HG03575 (cell line): ENCODE results near the gene HORMAD2.

ENCODE experiments used
- ATAC-seq: cut with Tn5 transposase; IDR thresholded peaks from one replicate; pipeline ENCODE4 v1.9.1; 2021; ENCODE audit not compliant: unreplicated experiment, insufficient number of reproducible peaks, low FRiP score; ENCODE audit errors: extremely low read depth

The HORMAD2 gene

DNA sequence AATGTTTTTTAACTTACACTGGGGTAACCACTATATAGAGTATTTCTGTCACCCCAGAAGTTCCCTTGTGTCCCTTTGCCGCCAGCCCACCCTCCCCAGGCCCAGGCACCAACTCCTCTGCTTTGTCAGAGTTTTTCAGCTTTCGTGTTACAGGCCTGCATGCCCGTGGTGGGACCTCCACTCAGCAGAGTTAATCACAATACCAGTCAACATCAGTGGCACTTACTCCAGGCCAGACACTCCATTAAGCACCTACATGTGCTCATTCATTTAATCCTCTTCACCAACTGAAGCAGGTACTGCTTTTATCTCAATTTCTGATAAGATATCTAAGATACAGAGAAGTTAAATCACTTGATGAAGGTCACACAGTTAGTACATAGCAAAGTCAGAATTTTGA, 103.0 kb downstream of the HORMAD2 start:
- ATAC-seq: no peak

DNA sequence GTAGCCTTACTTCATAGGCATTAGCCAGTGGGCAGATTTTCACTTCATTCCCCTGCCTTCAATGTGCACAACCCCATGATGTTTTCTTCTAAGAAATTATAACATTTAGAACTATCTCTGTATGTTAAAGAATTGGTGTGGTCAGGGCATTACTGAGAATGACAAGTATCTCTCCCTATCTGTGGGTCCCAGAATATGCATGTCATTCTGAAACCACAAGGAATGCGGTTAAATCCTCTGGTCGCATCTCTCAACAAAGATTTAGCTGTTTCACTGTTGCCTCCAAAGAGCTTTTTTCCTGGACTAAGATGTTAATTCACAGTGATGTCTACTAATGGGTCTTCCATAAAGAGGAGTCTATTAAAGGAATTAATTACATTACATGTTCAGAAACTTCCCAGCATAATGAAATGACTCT, 103.6 kb downstream of the HORMAD2 start:
- ATAC-seq: no peak

DNA sequence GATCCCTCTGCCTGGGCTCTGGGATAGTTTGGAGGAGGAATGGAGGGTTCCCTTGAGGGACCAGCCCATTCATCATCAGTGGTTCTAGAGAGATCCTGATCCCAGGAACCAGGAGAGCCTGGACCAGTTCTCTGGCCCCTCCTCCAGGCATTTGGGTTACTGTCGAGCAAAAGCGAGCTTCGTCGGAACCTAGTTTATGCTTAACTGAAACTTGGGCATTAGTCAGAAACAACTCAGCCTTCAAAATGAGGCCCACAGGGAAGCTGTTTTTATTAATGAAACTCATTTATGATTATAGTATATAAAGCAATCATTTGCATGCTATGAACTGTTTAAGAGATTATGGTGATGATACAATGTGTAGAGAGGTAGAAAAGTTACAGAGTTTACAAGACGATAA, 104.9 kb downstream of the HORMAD2 start:
- no peak for ATAC-seq

DNA sequence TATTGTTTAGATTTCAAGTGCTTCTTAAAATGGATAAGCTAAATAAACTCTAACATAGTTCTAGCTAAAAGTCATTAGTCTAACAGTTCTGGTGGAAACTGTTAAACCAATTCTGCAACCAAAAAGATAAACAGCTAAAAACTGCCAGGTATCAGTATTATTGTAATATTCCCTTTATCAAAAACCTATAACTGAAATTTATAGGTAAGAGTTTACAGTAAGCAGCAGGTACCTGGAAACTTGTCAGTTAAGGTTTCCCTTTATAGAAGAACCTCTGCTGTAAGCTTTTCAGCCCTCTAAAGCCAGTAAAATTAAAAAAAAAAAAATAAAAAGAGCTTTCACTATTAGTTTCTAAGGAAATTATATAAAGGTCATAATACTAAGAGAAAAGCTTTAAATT, 105.3 kb downstream of the HORMAD2 start:
- ATAC-seq: no peak

DNA sequence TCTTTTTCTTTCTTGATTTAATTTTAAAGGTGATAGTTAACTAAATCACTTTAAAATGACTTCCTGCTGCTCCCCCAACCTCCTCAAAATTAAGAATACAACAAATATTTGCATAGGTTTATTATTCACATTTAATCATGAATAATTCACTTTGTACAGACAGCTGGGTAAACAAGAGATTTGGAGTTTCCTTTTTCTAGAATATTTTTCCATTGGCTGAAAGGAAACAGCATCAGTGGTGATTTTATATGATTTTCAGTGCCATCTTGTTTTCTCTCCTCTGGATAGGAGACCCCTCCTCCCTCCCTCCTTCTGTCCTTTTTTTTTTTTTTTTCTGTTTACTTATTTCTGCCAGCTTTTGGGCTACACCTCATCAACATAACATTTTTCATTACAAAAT, 105.8 kb downstream of the HORMAD2 start:
- ATAC-seq: no peak

DNA sequence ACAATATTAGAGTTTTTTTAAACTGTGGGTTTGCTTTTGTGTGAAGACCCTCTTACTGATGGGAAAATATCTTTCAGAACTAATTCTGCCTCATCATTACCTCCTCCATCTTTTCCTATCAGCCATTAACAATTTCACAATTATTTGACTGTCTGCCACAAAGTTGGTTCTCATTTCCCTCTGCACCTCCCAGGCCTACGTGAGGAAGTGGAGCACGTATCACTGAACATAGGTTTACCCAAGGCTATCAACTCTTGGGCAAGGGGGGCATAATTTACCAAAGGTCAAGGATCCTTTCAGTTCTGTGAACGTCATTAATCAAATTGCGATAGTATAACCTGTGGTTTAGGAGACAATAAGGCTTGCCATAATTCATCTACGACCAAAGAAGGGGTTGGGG, 106.2 kb downstream of the HORMAD2 start:
- ATAC-seq: no peak

DNA sequence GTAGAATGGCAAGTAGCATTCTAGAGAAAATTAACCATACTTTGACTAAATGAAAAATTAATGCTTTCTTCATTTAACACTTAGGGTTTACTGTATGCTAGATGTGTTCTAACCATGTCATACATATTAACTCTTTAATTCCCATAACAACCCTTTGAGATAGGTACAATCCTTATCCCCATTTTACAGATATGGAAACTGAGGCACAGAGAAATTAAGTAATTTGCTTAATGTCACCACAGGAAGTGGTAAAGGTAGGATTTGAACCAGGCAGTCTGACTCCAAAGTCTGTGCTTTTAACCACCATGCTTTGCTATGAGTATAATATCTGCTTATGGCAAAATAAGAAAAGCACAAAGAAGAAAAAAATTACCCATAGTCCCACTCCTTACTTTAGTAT, 106.8 kb downstream of the HORMAD2 start:
- no peak for ATAC-seq

DNA sequence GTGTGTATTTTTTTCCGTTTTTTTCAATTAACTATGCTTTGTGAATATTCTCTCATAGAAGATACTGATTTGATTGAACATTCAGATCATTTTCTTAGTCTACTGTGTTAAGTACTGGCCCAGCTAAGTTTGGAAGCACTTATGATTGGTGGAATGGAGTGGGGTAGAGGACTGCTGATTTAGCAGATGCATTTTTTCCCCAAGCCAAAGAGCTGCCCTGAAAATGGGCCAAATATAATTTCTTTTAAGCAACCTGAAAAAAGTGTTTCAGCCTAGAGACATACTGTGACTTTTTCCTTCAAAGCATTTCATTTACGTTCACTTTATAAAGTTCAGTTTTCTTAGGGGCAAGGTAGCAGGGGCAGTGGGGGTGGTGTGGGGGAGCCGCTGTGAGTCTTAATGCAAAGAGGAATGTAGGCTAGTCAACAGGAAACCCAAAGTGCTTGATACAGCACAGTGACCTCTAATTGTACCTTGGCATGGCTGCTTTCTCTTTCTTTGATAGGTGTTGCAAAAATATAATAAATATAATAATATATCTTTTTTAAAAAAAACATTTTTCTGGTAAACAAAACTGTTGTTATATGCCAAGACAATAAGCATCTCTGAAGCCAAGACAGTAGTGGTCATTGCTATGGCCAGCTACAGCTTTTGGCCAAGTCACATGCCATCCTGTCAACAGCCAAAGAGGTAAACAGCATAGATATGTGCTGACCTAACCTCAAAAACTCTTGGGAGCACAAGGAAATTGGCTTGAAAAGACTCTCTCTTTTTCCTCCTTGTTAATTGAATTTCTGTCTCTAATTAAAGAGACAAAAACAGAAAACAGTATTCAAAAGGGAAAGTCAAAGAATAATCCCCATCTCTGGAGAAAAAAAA, 107.5 kb downstream of the HORMAD2 start:
- ATAC-seq: no peak

DNA sequence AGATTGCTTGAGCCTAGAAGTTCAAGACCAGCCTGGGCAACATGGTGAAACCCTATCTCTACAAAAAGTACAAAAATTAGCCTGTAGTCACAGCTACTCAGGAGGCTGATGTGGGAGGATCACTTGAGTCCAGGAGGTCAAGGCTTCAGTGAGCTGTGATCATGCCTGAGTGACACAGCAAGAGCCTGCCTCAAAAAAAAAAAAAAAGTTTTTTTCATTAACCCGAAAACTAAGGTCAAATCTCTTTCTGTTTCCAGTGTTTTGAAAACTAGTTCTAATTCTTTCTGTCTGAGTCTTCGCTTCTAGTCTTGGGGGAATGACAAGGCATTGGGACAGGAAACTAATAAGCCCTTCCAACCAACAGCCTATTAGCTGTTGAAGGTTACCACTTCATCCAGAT, 108.6 kb downstream of the HORMAD2 start:
- ATAC-seq: no peak

DNA sequence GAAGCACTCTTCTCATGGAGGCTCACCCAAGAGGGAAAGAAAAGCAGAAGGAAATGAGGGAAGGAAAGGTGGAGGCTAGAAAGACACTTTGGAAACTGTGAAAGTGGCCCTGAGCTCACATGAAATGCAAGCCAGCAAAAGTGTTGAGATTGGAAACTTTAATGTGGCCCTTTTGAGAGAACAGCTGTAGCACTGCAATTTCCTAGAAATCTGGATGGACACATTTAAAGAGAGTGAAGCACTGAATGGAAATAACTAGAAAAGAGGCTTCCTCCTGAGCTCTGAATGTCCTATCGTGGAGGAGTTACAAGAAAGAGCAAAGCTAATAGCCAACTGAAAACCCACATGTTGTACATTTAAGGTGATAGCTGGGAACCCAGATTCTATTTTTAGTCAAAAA, 110.3 kb downstream of the HORMAD2 start:
- ATAC-seq: no peak

DNA sequence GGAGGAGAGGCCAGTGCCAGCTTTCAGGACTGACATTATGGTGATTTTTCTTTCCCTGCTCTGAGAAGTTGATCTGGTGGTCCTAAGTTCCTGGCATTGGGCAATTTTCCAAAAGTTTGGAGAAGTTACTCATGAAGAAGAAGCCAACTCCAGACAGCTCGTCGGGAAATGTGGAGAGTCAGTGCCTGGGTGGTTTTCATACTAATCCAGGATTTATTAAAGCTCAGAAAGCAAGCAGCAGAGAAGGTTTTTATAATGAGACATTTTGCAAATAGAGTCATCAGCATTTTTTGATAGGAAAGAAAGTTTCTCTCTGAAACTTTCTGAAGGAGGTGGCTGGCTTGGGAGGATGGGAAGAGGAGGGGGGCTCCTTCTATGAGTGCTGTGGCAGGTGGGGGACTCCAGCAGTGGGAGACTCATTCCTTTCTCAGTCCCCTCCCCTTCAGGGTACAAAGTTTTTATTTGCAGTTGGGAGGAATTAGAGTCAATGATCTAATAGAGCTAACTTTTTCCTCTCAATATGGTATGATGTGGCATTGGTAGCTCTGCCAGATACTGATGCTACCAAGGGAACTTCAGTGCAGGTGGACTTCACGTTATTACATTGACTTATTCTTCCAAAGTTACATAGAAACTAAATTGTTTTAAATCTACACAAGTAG, 110.9 kb downstream of the HORMAD2 start:
- ATAC-seq: no peak

DNA sequence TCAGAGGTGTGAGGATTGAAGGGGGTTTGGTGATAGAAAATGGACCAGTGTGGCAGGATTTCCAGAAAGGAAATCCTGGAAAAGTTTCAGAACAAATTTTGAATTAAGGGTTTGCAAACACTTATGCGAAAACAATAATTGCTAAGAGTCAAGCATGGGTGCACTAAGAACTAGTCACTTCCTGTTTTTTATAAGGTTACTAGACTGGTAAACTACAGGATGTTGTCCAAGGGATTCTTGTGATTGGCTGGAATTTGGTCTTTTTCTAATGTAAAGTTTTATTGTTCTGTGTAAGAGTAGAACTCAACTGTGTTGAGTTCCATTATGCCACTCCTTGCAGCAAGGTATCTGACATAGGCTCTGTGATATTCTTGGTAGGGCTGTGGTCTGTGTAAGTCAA, 112.2 kb downstream of the HORMAD2 start:
- ATAC-seq: no peak

DNA sequence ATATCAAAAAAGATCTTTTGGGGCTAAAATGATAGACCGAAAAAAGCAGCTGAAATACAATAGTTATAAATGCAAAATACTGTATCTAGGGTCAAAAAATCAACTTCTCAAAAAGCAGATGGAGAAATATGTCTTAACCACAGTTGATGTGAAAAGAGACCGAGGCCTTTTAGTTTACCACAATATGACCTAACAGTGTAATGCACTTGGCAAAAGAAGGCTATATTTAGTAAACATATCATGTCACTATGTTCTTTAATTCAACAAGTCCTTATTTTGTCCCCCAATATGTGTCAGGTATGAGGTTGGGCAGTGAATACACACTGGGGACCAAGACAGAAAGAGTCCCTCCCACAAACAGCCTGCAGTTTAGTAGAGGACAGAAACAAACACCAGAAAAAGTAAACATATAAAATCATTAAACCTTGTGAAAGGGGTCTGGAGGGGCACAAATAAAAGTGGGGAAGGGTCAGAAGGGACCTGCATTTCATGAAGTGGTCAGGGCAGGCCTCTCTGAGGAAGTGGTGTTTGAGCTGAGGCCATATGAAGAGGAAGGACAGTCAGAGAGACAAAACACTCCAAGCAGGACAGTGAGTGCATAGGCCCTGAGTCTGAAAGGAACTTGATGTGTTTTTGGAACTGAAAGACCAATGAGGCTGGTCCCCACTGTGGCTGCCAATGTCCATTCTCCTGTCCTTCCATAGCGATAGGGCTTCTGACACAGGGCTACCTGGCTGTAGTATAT, 112.9 kb downstream of the HORMAD2 start:
- ATAC-seq: no peak

DNA sequence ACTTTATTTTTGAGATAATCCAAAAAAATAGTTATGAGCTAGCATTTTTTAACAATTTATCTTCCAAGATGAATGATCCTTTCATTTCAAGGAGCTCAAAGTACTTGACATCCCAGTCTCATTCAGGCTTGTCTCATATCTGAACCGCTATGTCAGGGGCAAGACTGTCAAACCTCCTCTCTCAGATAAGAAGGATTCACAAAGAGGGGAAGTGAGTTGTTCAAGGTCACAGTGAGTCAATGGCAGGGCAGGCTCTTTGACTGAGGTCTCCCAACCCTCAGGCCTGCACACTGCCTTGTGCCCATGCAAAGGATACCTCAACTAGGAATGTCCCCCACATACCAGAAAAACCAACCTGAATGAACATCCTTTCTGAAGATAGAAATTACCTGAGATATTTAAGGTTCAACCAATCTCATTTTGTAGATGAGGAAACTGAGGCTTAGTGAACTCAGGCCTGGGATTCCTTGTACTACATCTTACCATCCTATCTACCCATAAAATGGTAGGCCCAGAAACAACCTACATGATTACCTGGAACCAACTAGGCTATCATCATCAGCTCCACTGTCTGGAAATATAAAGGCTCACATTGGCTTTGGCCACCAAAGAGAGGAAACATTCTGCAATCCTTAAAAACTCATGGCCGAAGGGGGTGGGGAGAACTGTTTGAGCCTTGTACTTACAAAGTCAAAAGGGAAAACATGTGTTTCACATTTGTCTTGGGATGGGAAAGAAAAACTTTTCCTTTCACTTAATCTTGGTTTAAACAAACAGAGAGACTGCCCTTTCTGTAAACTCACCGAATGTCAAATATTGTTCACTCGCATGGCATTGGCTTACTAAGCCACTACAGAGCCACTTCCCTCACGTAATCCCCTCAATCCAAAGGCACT, 115.2 kb downstream of the HORMAD2 start:
- ATAC-seq: no peak

DNA sequence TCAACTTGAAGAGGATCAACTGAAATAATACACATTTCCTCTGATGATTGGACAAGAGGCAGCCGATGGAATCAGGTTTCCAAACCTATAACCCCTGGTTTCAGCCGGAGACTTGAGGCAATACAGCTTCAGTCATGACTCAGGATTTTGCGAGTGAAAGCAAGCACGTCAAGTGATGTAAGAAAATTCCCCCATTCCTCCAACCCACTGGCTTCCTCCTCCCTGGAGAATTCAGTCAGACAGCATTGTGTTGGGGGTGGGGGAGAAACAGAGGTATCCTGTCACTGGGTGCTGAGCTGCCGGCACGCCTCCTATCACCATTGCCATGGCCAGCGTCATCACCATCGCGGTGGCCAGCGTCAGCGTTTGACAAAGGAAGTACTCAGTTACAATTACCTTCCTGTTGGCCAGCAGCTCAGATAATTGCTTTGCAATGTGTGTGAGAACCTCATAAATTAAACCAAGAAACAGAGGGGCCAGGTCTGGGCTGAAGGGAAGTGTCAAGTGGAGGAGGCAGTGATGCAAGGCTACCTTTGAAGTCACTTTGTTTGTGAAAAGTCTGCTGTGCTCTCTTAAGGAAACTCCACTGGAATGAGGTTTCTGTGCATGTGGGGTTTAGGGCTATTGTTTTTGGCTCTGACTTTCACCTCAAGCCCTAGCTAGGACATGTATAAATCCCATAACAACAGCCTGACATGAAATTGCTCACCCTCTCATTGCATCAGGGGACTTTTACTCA, 116.0 kb downstream of the HORMAD2 start:
- ATAC-seq: no peak

DNA sequence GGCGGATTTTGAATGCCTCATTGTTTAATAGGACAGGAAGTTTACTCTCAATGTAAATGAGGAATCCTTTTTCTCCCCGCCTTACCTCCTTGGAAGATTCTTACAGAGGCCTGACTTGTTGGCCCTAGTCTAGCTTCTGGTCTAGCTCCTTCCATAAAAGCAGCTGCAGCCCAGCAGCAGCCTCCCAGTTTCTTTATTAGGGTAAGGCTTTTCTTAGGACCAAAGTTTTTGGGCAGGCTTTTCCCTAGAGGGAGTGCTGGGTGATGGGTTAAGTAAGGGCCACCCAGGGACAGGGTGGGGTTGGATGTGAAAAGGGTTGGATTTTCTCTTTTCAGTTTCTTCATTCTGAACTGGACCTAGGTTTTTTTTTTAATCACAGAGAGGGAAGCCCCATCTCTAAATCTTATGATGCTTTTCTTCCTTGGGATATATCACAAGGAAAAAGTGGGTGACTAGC, 116.6 kb downstream of the HORMAD2 start:
- no peak for ATAC-seq

DNA sequence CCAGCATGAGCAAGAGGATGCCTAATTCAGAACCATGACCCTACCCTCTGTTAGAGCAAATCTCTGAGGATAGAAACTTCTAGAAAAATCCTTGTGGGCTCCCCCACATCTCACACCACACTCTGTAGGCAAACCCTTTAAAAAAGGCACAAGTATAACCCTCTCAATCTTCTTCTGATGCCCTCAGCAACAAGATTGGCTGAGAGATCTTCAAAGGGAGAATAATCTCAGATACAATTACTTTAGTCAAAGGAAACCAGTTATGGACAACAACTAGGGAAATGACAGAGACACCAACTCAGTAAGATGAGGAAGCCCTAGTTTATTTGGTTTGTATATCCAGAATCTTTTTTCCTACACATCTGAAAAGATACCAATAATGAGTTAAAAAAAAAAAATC, 117.1 kb downstream of the HORMAD2 start:
- no peak for ATAC-seq

DNA sequence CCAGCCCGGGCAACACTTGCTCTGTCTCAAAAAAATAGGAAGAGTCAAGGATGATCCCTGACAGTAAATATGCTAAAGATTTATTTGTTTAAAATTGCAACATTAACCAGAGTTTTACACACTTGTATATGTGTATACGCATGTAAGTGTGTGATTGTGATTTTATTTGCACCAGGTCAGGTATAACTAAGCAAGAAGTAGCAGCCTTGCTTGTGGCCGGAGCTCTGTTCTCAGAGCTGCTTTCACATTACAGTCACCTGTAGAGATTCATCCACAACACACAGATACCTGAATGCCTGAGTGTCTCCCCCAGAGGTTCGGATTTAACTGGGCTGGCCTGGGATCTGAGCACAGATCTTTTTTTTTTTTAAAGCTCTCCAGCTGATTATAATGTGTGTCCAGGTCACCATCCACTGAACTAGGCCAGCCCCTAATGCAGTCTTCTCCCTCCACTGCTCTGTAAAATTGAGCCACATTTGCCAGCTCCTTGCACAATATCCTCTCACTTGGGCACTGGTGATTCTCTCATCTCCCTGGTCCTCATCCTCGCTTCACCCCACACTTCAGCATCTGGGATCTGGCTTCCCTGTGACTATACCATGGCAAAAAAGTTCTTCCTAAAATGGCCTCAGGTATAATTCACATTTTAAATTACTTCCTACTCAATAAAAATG, 118.0 kb downstream of the HORMAD2 start:
- ATAC-seq: no peak
